B cell (primary cell): ENCODE data around the gene MOK. TPM values are rescaled to one million over a fixed set of nuclear protein-coding genes. Genes with fewer than 3 reads are reported as not detected.

Experiments
- ATAC-seq: fragments of 200-7000 bp; cut with Tn5 transposase; one replicate; pipeline ENCODE4 v1.10.0; 2021; ENCODE audit warnings: low read depth, mild to moderate bottlenecking, moderate number of reproducible peaks, moderate library complexity
- CTCF ChIA-PET: fragments of 350-600 bp; sonication (Branson Sonifier 250); formaldehyde crosslinking; loops from one replicate; lab custom pipeline; 2021; ENCODE audit warnings: antibody characterized with exemption, inconsistent platforms; lab: Charles Lee
- POLR2A ChIA-PET: fragments of 350-600 bp; sonication (Branson Sonifier 250); formaldehyde crosslinking; loops from one replicate; lab custom pipeline; 2021; ENCODE audit warnings: antibody characterized with exemption; lab: Charles Lee
- DNase-seq: peaks from one replicate; pipeline ENCODE4 v3.0.0; 2013
- H2AFZ ChIP-seq: 2 replicates; pipeline ENCODE4 v1.6.1; 2012; ENCODE audit warnings: mild to moderate bottlenecking, low read depth, low read length; ENCODE audit not compliant: insufficient read depth, poor library complexity, severe bottlenecking
- H3K27ac ChIP-seq, 2 donors: 1 replicate in 1 of 2; 2 replicates in 1 of 2; pipeline ENCODE4 v1.5.1; 2012 to 2013; ENCODE audit warnings: low read length in 2 of 2, mild to moderate bottlenecking in 2 of 2, moderate library complexity in 1 of 2
- H3K27me3 ChIP-seq, 4 experiments: fragments of 200-600 bp in 1 of 4; sonication (generic) in 1 of 4; replicated peaks in 1 of 4; 1 replicate in 2 of 4; 2 replicates in 2 of 4; pipeline versions ENCODE4 v1.6.1 to v1.7.0; 2013 to 2016; ENCODE audit warnings: low read length in 3 of 4, mild to moderate bottlenecking in 2 of 4, mixed read lengths in 1 of 4, moderate library complexity in 1 of 4; ENCODE audit not compliant: insufficient read depth in 4 of 4, control insufficient read depth in 3 of 4; ENCODE audit errors: control extremely low read depth in 1 of 4
- H3K36me3 ChIP-seq, 2 experiments: replicated peaks in 1 of 2; 1 replicate in 1 of 2; 2 replicates in 1 of 2; pipeline versions ENCODE4 v1.6.1 to v1.7.1; 2013; ENCODE audit warnings: low read length in 1 of 2; ENCODE audit not compliant: insufficient read depth in 2 of 2, control insufficient read depth in 1 of 2; ENCODE audit errors: control extremely low read depth in 1 of 2, extremely low read depth in 1 of 2
- H3K4me1 ChIP-seq, 2 donors: fragments of 200-600 bp in 1 of 2; sonication (generic) in 1 of 2; 1 replicate in 1 of 2; 2 replicates in 1 of 2; pipeline versions ENCODE4 v1.5.1 to v1.6.1; 2013 to 2017; ENCODE audit warnings: low read length in 2 of 2; ENCODE audit not compliant: control insufficient read depth in 2 of 2, insufficient read depth in 2 of 2
- H3K4me2 ChIP-seq: replicated peaks from 2 replicates; pipeline ENCODE3; 2012; ENCODE audit warnings: mild to moderate bottlenecking, low read depth, low read length; ENCODE audit not compliant: poor library complexity, severe bottlenecking
- H3K4me3 ChIP-seq, 5 experiments: fragments of 200-600 bp in 1 of 5; sonication (generic) in 1 of 5; 1 replicate in 3 of 5; 2 replicates in 2 of 5; pipeline versions ENCODE4 v1.5.1 to v1.7.0; 2011 to 2016; ENCODE audit warnings: low read length in 4 of 5, mild to moderate bottlenecking in 4 of 5, low read depth in 2 of 5, control low read depth in 1 of 5, moderate library complexity in 1 of 5; ENCODE audit not compliant: insufficient read depth in 1 of 5; ENCODE audit errors: control extremely low read depth in 1 of 5, extremely low read depth in 1 of 5
- H3K79me2 ChIP-seq: fragments of 200-600 bp; sonication (generic); one replicate; pipeline ENCODE4 v1.6.0; 2016; ENCODE audit warnings: low read length; ENCODE audit not compliant: control insufficient read depth, insufficient read depth
- H3K9ac ChIP-seq: fragments of 200-600 bp; sonication (generic); 2 replicates; pipeline ENCODE4 v1.6.1; 2017; ENCODE audit warnings: mild to moderate bottlenecking, low read length, moderate library complexity
- H3K9me3 ChIP-seq, 3 donors: one replicate each; pipeline versions ENCODE4 v1.6.1 to v1.7.1; 2013; ENCODE audit warnings: low read length in 2 of 3; ENCODE audit not compliant: control insufficient read depth in 2 of 3, insufficient read depth in 1 of 3; ENCODE audit errors: control extremely low read depth in 1 of 3
- H4K20me1 ChIP-seq: 2 replicates; pipeline ENCODE4 v1.6.0; 2012; ENCODE audit warnings: mild to moderate bottlenecking, low read length; ENCODE audit not compliant: insufficient read depth, control insufficient read depth, poor library complexity, severe bottlenecking
- H3K27ac Mint-ChIP-seq: one replicate; pipeline ENCODE4 v1.8.0; 2021; ENCODE audit warnings: mixed read lengths
- H3K27me3 Mint-ChIP-seq: one replicate; pipeline ENCODE4 v1.8.0; 2021; ENCODE audit warnings: mixed read lengths
- H3K4me1 Mint-ChIP-seq: one replicate; pipeline ENCODE4 v1.8.0; 2021; ENCODE audit warnings: mixed read lengths
- H3K4me3 Mint-ChIP-seq: one replicate; pipeline ENCODE4 v1.8.0; 2021; ENCODE audit warnings: mixed read lengths
- H3K9me3 Mint-ChIP-seq: one replicate; pipeline ENCODE4 v1.8.0; 2022; ENCODE audit warnings: mixed read lengths; ENCODE audit not compliant: insufficient read depth
- EZH2 ChIP-seq: IDR thresholded peaks from 2 replicates; pipeline ENCODE4 v1.6.1; 2012; ENCODE audit warnings: borderline replicate concordance, low read depth, mild to moderate bottlenecking, moderate library complexity, low read length; ENCODE audit not compliant: insufficient read depth, poor library complexity, severe bottlenecking
- WGBS: methylation state at CpG from one replicate; pipeline ENCODE4 v1.1.5; 2013; ENCODE audit warnings: missing lambda C conversion rate; ENCODE audit not compliant: insufficient coverage; 5-methylcytosine and 5-hydroxymethylcytosine counted together
- intact Hi-C: fragments of 100-400 bp; cut with micrococcal nuclease; formaldehyde crosslinking; loops from one replicate; pipeline ENCODE4 v1.10.0; 2022
- polyA plus RNA-seq: library from polyadenylated mRNA; depleted of rRNA; stranded (reverse); fragments of >200 nt; gene quantifications from 2 replicates; pipeline ENCODE4 v1.2.3, GENCODE V29; 2012
- total RNA-seq, 2 donors: library from RNA; stranded (reverse); fragments of 120-200 nt in 1 of 2; gene quantifications; 1 replicate in 1 of 2; 2 replicates in 1 of 2; pipeline versions ENCODE4 v1.2.3 to v1.2.4, GENCODE V29; 2013 to 2022
- TF ChIP-seq, protein P1 (sequence below): fragments of 200-600 bp; IDR thresholded peaks from one replicate; pipeline ENCODE4 v1.8.0; 2022; ENCODE audit warnings: antibody characterized with exemption, mild to moderate bottlenecking

Gene MOK
- total and polyA plus RNA-seq, 2 donors (not counting 1 experiment from before 2014, with no cell fraction given), result 1.2 to 3.0 TPM

GRCh38 chr14:102314242-102315011, 9.5 kb upstream of the MOK start:
- CTCF ChIA-PET, result interaction anchor here (0.6 to 3.9 kb wide), 32 partner anchors 8 to 607 kb away, joined by 3 to 35 read pairs (median 3); partner anchors contain the start of gene MOK

More at GRCh38 chr14:102314242-102315011, 9.5 kb upstream of the MOK start:
- intact Hi-C loops, result loop anchor here (1.0 to 5.0 kb wide), 6 partner anchors 9 to 1018 kb away; partner anchors contain the start of genes EIF5, MOK and RCOR1
- H3K9me3 ChIP-seq, result no peaks in the 10 kb centered on the region
- H3K4me2 ChIP-seq, result peak overlapping the region; percentile 96
- H3K79me2 ChIP-seq, result no peaks in the 10 kb centered on the region
- H3K4me3 Mint-ChIP-seq, result peak overlapping the region; percentile 93
- peak overlapping the region; percentile 83 for H3K27ac Mint-ChIP-seq
- H3K9ac ChIP-seq, result peak overlapping the region; percentile 66
- POLR2A ChIA-PET, result interaction anchor here (1.0 kb wide), 2 partner anchors 9 to 11 kb away, joined by 3 to 4 read pairs; partner anchors contain the start of gene MOK
- no peaks in the 10 kb centered on the region for H3K27me3 ChIP-seq
- no peaks in the 10 kb centered on the region for H3K36me3 ChIP-seq
- DNase-seq (peak; percentile 89), ATAC-seq (peak; percentile 71)
- H3K9me3 Mint-ChIP-seq, result no peaks in the 10 kb centered on the region
- peaks cover 42% of the 10 kb centered on the region for H3K4me1 Mint-ChIP-seq
- WGBS, result under 1% methylated on average over 44 of the region's 52 CpGs
- no peaks in the 10 kb centered on the region for H4K20me1 ChIP-seq
- TF ChIP-seq, protein P1, sequence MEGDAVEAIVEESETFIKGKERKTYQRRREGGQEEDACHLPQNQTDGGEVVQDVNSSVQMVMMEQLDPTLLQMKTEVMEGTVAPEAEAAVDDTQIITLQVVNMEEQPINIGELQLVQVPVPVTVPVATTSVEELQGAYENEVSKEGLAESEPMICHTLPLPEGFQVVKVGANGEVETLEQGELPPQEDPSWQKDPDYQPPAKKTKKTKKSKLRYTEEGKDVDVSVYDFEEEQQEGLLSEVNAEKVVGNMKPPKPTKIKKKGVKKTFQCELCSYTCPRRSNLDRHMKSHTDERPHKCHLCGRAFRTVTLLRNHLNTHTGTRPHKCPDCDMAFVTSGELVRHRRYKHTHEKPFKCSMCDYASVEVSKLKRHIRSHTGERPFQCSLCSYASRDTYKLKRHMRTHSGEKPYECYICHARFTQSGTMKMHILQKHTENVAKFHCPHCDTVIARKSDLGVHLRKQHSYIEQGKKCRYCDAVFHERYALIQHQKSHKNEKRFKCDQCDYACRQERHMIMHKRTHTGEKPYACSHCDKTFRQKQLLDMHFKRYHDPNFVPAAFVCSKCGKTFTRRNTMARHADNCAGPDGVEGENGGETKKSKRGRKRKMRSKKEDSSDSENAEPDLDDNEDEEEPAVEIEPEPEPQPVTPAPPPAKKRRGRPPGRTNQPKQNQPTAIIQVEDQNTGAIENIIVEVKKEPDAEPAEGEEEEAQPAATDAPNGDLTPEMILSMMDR, result peak; percentile 99
- TF ChIP-seq EZH2, result no peak
- peak overlapping the region; percentile 86 for H2AFZ ChIP-seq
- peak overlapping the region in 1 of 2 donors; percentile 39 for H3K27ac ChIP-seq
- peak overlapping the region; percentile 48 to 74 (median 63) for H3K4me3 ChIP-seq
- H3K4me1 ChIP-seq, result peaks cover 33 to 41% of the 10 kb centered on the region in 2 donors
- no peaks in the 10 kb centered on the region for H3K27me3 Mint-ChIP-seq
